GM12878 (cell line): ENCODE results near the gene EIF1. TPM values are rescaled to one million over a fixed set of nuclear protein-coding genes. Genes with fewer than 3 reads are reported as not detected.
A peak's percentile ranks its signal among the peaks of the same experiment; 100 is the strongest.

Source experiments
- CBFB ChIP-seq: IDR thresholded peaks from 2 replicates; pipeline ENCODE4 v1.6.1; 2016; ENCODE audit warnings: antibody characterized with exemption, low read depth
- E2F4 ChIP-seq: IDR thresholded peaks from 2 replicates; pipeline ENCODE4 v1.6.1; 2012; ENCODE audit warnings: low read depth, low read length, improper control_type of control experiment
- EED ChIP-seq: sonication (generic); IDR thresholded peaks from 2 replicates; pipeline ENCODE4 v1.6.1; 2016; ENCODE audit warnings: antibody characterized with exemption, low read depth
- ETV6 ChIP-seq, 2 experiments: fragments of 450-650 bp in 1 of 2; IDR thresholded peaks in 1 of 2; conservative IDR thresholded peaks in 1 of 2; 2 replicates each; pipeline ENCODE4 v1.6.1; 2014; ENCODE audit warnings: antibody characterized with exemption in 1 of 2, borderline replicate concordance in 1 of 2, low read depth in 1 of 2, mild to moderate bottlenecking in 1 of 2, moderate library complexity in 1 of 2
- HDGF ChIP-seq: fragments of 450-650 bp; IDR thresholded peaks from 2 replicates; pipeline ENCODE4 v1.6.1; 2016; ENCODE audit warnings: antibody characterized with exemption
- IKZF1 ChIP-seq: fragments of 450-650 bp; conservative IDR thresholded peaks from 2 replicates; pipeline ENCODE4 v1.6.1; 2017; ENCODE audit warnings: antibody characterized with exemption, mild to moderate bottlenecking
- IKZF2 ChIP-seq, 2 experiments: fragments of 450-650 bp; IDR thresholded peaks; 2 replicates each; pipeline ENCODE4 v1.6.1; 2017; ENCODE audit warnings: mild to moderate bottlenecking in 2 of 2, moderate library complexity in 2 of 2
- MYB ChIP-seq: fragments of 150-350 bp; IDR thresholded peaks from 2 replicates; pipeline ENCODE4 v1.6.1; 2014; ENCODE audit warnings: mild to moderate bottlenecking, low read depth, low read length, borderline replicate concordance
- PAX5 ChIP-seq: IDR thresholded peaks from 2 replicates; pipeline ENCODE4 v1.6.1; 2011; ENCODE audit warnings: low read depth, low read length, borderline replicate concordance
- POLR2A ChIP-seq: IDR thresholded peaks from 2 replicates; pipeline ENCODE4 v1.6.1; 2011; ENCODE audit warnings: low read depth, mild to moderate bottlenecking, low read length
- SIX5 ChIP-seq: IDR thresholded peaks from 2 replicates; pipeline ENCODE4 v1.6.1; 2011; ENCODE audit warnings: mild to moderate bottlenecking, low read depth, low read length, moderate library complexity; ENCODE audit not compliant: severe bottlenecking
- SMC3 ChIP-seq: IDR thresholded peaks from 2 replicates; pipeline ENCODE4 v1.6.1; 2011; ENCODE audit warnings: low read length, improper control_type of control experiment, borderline replicate concordance
- STAT1 ChIP-seq: fragments of 450-650 bp; conservative IDR thresholded peaks from 2 replicates; pipeline ENCODE4 v1.6.1; 2014; ENCODE audit warnings: antibody characterized with exemption, mild to moderate bottlenecking
- SUPT20H ChIP-seq: IDR thresholded peaks from 2 replicates; pipeline ENCODE4 v1.6.1; 2011; ENCODE audit warnings: low read depth, mild to moderate bottlenecking, low read length, moderate library complexity, borderline replicate concordance; ENCODE audit not compliant: control insufficient read depth
- TARDBP ChIP-seq: IDR thresholded peaks from 2 replicates; pipeline ENCODE4 v1.6.1; 2016; ENCODE audit warnings: borderline replicate concordance
- YBX1 ChIP-seq: fragments of 450-650 bp; IDR thresholded peaks from 2 replicates; pipeline ENCODE4 v1.6.1; 2016; ENCODE audit warnings: antibody characterized with exemption
- ZNF274 ChIP-seq: IDR thresholded peaks from one replicate; pipeline ENCODE4 v1.8.0; 2011; ENCODE audit not compliant: insufficient read length, insufficient read depth
- ZNF622 ChIP-seq: fragments of 450-650 bp; IDR thresholded peaks from 2 replicates; pipeline ENCODE4 v1.6.1; 2017; ENCODE audit warnings: mild to moderate bottlenecking, inconsistent platforms
- polyA plus RNA-seq, 11 experiments: library from polyadenylated mRNA; depleted of rRNA in 4 of 11; unstranded in 6 of 11; stranded (reverse) in 5 of 11; fragments of >200 nt; fragmentation: Nextera tagmentation in 4 of 11; fragmentation: Illumina TruSeq in 1 of 11; extraction: Ambion mirVana in 4 of 11; extraction: Trizol in 1 of 11; gene quantifications; 1 replicate in 1 of 11; 2 replicates in 10 of 11; pipeline versions ENCODE4 v1.2.1 to v1.2.3, GENCODE V29; 2011 to 2016; ENCODE audit warnings: inconsistent platforms in 2 of 11, missing spikeins in 2 of 11, low read depth in 1 of 11
- total RNA-seq, 4 experiments: library from RNA; depleted of rRNA in 3 of 4; stranded (reverse); fragments of >200 nt in 3 of 4; fragmentation: Illumina TruSeq in 1 of 4; extraction: Trizol in 1 of 4; gene quantifications; 2 replicates each; pipeline versions ENCODE4 v1.2.1 to v1.2.3, GENCODE V29; 2013 to 2021
- TF ChIP-seq, protein P1 (sequence below): fragments of 450-650 bp; IDR thresholded peaks from 2 replicates; pipeline ENCODE4 v1.6.1; 2017; ENCODE audit warnings: mild to moderate bottlenecking, moderate library complexity
- TF ChIP-seq, protein P2 (sequence below): fragments of 450-650 bp; IDR thresholded peaks from 2 replicates; pipeline ENCODE4 v1.6.1; 2014; ENCODE audit warnings: mild to moderate bottlenecking

EIF1 gene
- total and polyA plus RNA-seq, 10 of the 15 experiments (the other 5 are each of a cell fraction or from before 2014, with no cell fraction given), result 39.4 to 815 (median 480) TPM

DNA sequence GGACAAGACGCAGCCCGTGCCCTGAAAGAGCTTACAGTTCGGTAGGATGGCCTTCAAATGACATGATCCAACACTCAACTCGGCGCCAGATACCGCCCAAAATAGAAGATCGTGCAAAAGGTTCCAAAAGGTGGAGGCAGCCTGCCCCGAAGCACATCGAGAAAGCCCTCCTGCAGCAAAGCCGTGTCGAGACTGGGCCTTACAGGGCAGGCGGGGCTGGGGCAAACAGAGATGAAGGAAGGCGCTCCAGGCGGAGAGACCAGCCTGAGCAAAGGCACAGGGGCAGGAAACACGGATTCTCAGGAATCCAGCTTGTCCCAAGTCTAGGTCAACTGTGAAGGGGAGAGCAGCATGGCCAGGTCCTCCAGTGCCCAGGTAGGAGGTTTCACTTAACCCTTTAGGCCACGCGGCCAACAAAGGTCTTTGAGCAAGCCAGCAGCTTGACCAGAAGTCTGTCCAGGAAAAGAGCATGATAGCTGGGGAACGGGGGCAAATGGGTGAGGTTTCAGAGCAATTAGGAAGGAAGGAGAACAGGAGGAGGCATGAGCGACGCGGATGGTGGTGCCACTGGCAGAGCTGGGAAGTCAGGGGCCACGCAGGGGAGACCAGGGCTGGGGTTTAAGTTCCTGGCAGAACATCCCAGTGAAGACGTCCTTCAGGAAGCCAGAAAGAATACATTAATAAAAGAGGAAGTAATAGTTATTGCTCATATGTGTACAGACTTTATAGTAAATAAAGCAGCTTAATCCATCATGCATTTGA lies 21.2 kb upstream of the EIF1 start (continued):
- TF ChIP-seq TARDBP, result no peak
- TF ChIP-seq IKZF2 (IDR thresholded peaks at IDR 0.05), result peak in 1 of 2 experiments; percentile 39; a peak in 2 of 4 replicates
- no peak for TF ChIP-seq SUPT20H
- no peak for TF ChIP-seq ZNF622
- TF ChIP-seq IKZF1, result 0 out of 2 replicates have a peak, but pooled peaks have one; percentile 11
- TF ChIP-seq PAX5, result no peak
- TF ChIP-seq, protein P1, sequence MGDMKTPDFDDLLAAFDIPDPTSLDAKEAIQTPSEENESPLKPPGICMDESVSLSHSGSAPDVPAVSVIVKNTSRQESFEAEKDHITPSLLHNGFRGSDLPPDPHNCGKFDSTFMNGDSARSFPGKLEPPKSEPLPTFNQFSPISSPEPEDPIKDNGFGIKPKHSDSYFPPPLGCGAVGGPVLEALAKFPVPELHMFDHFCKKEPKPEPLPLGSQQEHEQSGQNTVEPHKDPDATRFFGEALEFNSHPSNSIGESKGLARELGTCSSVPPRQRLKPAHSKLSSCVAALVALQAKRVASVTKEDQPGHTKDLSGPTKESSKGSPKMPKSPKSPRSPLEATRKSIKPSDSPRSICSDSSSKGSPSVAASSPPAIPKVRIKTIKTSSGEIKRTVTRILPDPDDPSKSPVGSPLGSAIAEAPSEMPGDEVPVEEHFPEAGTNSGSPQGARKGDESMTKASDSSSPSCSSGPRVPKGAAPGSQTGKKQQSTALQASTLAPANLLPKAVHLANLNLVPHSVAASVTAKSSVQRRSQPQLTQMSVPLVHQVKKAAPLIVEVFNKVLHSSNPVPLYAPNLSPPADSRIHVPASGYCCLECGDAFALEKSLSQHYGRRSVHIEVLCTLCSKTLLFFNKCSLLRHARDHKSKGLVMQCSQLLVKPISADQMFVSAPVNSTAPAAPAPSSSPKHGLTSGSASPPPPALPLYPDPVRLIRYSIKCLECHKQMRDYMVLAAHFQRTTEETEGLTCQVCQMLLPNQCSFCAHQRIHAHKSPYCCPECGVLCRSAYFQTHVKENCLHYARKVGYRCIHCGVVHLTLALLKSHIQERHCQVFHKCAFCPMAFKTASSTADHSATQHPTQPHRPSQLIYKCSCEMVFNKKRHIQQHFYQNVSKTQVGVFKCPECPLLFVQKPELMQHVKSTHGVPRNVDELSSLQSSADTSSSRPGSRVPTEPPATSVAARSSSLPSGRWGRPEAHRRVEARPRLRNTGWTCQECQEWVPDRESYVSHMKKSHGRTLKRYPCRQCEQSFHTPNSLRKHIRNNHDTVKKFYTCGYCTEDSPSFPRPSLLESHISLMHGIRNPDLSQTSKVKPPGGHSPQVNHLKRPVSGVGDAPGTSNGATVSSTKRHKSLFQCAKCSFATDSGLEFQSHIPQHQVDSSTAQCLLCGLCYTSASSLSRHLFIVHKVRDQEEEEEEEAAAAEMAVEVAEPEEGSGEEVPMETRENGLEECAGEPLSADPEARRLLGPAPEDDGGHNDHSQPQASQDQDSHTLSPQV, result no peak
- no peak for TF ChIP-seq CBFB
- no peak for TF ChIP-seq ETV6 (conservative IDR thresholded peaks at IDR 0.05 in 1 of 2, IDR thresholded peaks at IDR 0.05 in 1 of 2; ENCODE audit: borderline replicate concordance in 1 of 2, low read depth in 1 of 2)
- TF ChIP-seq YBX1, result no peak
- TF ChIP-seq SMC3, result no peak
- TF ChIP-seq, protein P2, sequence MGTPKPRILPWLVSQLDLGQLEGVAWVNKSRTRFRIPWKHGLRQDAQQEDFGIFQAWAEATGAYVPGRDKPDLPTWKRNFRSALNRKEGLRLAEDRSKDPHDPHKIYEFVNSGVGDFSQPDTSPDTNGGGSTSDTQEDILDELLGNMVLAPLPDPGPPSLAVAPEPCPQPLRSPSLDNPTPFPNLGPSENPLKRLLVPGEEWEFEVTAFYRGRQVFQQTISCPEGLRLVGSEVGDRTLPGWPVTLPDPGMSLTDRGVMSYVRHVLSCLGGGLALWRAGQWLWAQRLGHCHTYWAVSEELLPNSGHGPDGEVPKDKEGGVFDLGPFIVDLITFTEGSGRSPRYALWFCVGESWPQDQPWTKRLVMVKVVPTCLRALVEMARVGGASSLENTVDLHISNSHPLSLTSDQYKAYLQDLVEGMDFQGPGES, result no peak
- 0 out of 2 replicates have a peak, but pooled peaks have one; percentile 20 for TF ChIP-seq EED
- TF ChIP-seq HDGF, result peak; percentile 26; the same call in 1 of the 2 replicates
- no peak for TF ChIP-seq E2F4
- TF ChIP-seq SIX5, result no peak
- no peak for TF ChIP-seq ZNF274
- no peak for TF ChIP-seq MYB
- no peak for TF ChIP-seq POLR2A
- no peak for TF ChIP-seq STAT1
